ENCODE results near the gene SCUBE1. TPM values are rescaled to one million over a fixed set of nuclear protein-coding genes. Genes with fewer than 3 reads are reported as not detected.

The SCUBE1 gene
- total and polyA plus RNA-seq, 3 donors from 2014 or later: 11.0 to 28.9 (median 23.5) TPM

GRCh38 chr22:43270949-43271348, 72.2 kb downstream of the SCUBE1 start:
- TF ChIP-seq CTCF (IDR thresholded peaks at IDR 0.05) (no peak), POLR2A (IDR thresholded peaks at IDR 0.05) (no peak)
- Histone ChIP-seq H3K27ac (no peak overlapping the region), H3K36me3 (ENCODE audit: low read depth, missing control alignments) (no peaks in the 10 kb centered on the region), H3K4me1 (peaks cover 14% of the 10 kb centered on the region), H3K27me3 (no peaks in the 10 kb centered on the region), H3K4me3 (no peak overlapping the region), H3K9me3 (no peaks in the 10 kb centered on the region)
- no peak for DNase-seq
- intact Hi-C loops (cut with DNase I; ENCODE audit: low total_unique reads): loop anchor here (10.0 kb wide), 1 partner anchor 114 kb away; no protein-coding TSS in a partner anchor
- WGBS, 2 donors: 92 to 95% methylated on average over 7 of the region's 7 CpGs

- intact Hi-C loops (cut with DNase I; ENCODE audit: low total_unique reads): loop anchor here (10.0 kb wide), 1 partner anchor 114 kb away; no protein-coding TSS in a partner anchor
- DNase-seq: no peak
- TF ChIP-seq POLR2A (IDR thresholded peaks at IDR 0.05) (no peak), CTCF (IDR thresholded peaks at IDR 0.05) (no peak)
- no peaks in the 10 kb centered on the region for H3K36me3 ChIP-seq (ENCODE audit: low read depth, missing control alignments)
- no peak overlapping the region for H3K27ac ChIP-seq
- H3K4me1 ChIP-seq: peaks cover 14% of the 10 kb centered on the region
- no peak overlapping the region for H3K4me3 ChIP-seq
- no peaks in the 10 kb centered on the region for H3K9me3 ChIP-seq
- H3K27me3 ChIP-seq: no peaks in the 10 kb centered on the region
- WGBS, 2 donors: 84 to 93% methylated on average over 7 to 13 of the region's 13 CpGs
Observed at GRCh38 chr22:43270314-43270908, 72.8 kb downstream of the SCUBE1 start.

GRCh38 chr22:43269646-43270045, 73.5 kb downstream of the SCUBE1 start:
- intact Hi-C loops (cut with DNase I; ENCODE audit: low total_unique reads): loop anchor here (10.0 kb wide), 1 partner anchor 115 kb away; no protein-coding TSS in a partner anchor
- no peak for DNase-seq
- Histone ChIP-seq H3K9me3 (no peaks in the 10 kb centered on the region), H3K36me3 (ENCODE audit: low read depth, missing control alignments) (no peaks in the 10 kb centered on the region), H3K27me3 (no peaks in the 10 kb centered on the region), H3K4me1 (peaks cover 15% of the 10 kb centered on the region), H3K27ac (no peak overlapping the region), H3K4me3 (no peak overlapping the region)
- 89 to 100% methylated on average over 3 to 14 of the region's 14 CpGs for WGBS, 2 donors
- no peak for TF ChIP-seq CTCF (IDR thresholded peaks at IDR 0.05)
- no peak for TF ChIP-seq POLR2A (IDR thresholded peaks at IDR 0.05)

GRCh38 chr22:43269246-43269645, 73.9 kb downstream of the SCUBE1 start:
- intact Hi-C loops (cut with DNase I; ENCODE audit: low total_unique reads): no loop called here
- WGBS, 2 donors: 75 to 77% methylated on average over 16 of the region's 16 CpGs

More at GRCh38 chr22:43269246-43269645, 73.9 kb downstream of the SCUBE1 start:
- no peaks in the 10 kb centered on the region for H3K27me3 ChIP-seq
- no peak for DNase-seq
- no peaks in the 10 kb centered on the region for H3K36me3 ChIP-seq (ENCODE audit: low read depth, missing control alignments)
- no peaks in the 10 kb centered on the region for H3K9me3 ChIP-seq
- H3K27ac ChIP-seq: no peak overlapping the region
- H3K4me3 ChIP-seq: no peak overlapping the region
- TF ChIP-seq POLR2A (IDR thresholded peaks at IDR 0.05): no peak
- TF ChIP-seq CTCF (IDR thresholded peaks at IDR 0.05): no peak
- peaks cover 19% of the 10 kb centered on the region for H3K4me1 ChIP-seq
